ENCODE results near the gene UPK3A. TPM values are rescaled to one million over a fixed set of nuclear protein-coding genes. Genes with fewer than 3 reads are reported as not detected.
"Not testable (repeated sequence)": the region's sequence is repeated elsewhere in the genome, so short reads cannot be mapped to it uniquely, and the experiment has no call there.

UPK3A gene
- total RNA-seq, 4 donors from 2014 or later: not detected

- Histone ChIP-seq H3K27me3 (no peaks in the 10 kb centered on the region), H3K4me3 (no peak overlapping the region), H3K9me3 (no peaks in the 10 kb centered on the region), H3K27ac (no peak overlapping the region), H3K36me3 (no peaks in the 10 kb centered on the region), H3K4me1 (peaks cover 0 to 2% (median 0%) of the 10 kb centered on the region in 3 donors)
- TF ChIP-seq CTCF (IDR thresholded peaks at IDR 0.05): no peak
- TF ChIP-seq POLR2A (IDR thresholded peaks at IDR 0.05): no peak
- no peak for TF ChIP-seq POLR2AphosphoS5 (IDR thresholded peaks at IDR 0.05)
- TF ChIP-seq EP300 (IDR thresholded peaks at IDR 0.05): no peak
- no peak for ATAC-seq
- 49 to 60% methylated on average over 1 to 7 of the region's 8 CpGs for WGBS, 2 donors (ENCODE audit: low coverage in 1 of 2)
Measured at GRCh38 chr22:45251825-45252224, 32.9 kb upstream of the UPK3A start.

- WGBS, 2 donors (ENCODE audit: low coverage in 1 of 2): 82 to 87% methylated on average over 3 to 6 of the region's 10 CpGs
- Histone ChIP-seq H3K4me3 (no peak overlapping the region), H3K9me3 (no peaks in the 10 kb centered on the region), H3K27ac (no peak overlapping the region), H3K4me1 (no peaks in the 10 kb centered on the region), H3K27me3 (no peaks in the 10 kb centered on the region), H3K36me3 (no peaks in the 10 kb centered on the region)
- no peak for TF ChIP-seq POLR2AphosphoS5 (IDR thresholded peaks at IDR 0.05)
- TF ChIP-seq CTCF (IDR thresholded peaks at IDR 0.05): no peak
- no peak for TF ChIP-seq POLR2A (IDR thresholded peaks at IDR 0.05)
- TF ChIP-seq EP300 (IDR thresholded peaks at IDR 0.05): no peak
- ATAC-seq: no peak
Measured at GRCh38 chr22:45253039-45253641, 31.6 kb upstream of the UPK3A start.

- no peak for ATAC-seq
- Histone ChIP-seq H3K27ac (no peak overlapping the region), H3K9me3 (no peaks in the 10 kb centered on the region), H3K4me3 (no peak overlapping the region), H3K36me3 (no peaks in the 10 kb centered on the region), H3K27me3 (no peaks in the 10 kb centered on the region), H3K4me1 (no peaks in the 10 kb centered on the region)
- TF ChIP-seq CTCF (IDR thresholded peaks at IDR 0.05): no peak
- no peak for TF ChIP-seq POLR2A (IDR thresholded peaks at IDR 0.05)
- no peak for TF ChIP-seq EP300 (IDR thresholded peaks at IDR 0.05)
- no peak for TF ChIP-seq POLR2AphosphoS5 (IDR thresholded peaks at IDR 0.05)
- 85% methylated on average over 7 of the region's 7 CpGs; no CpG with 5 or more reads in 1 of the 2 donors for WGBS, 2 donors (ENCODE audit: low coverage in 1 of 2)
Measured at GRCh38 chr22:45254388-45254787, 30.4 kb upstream of the UPK3A start.

DNA sequence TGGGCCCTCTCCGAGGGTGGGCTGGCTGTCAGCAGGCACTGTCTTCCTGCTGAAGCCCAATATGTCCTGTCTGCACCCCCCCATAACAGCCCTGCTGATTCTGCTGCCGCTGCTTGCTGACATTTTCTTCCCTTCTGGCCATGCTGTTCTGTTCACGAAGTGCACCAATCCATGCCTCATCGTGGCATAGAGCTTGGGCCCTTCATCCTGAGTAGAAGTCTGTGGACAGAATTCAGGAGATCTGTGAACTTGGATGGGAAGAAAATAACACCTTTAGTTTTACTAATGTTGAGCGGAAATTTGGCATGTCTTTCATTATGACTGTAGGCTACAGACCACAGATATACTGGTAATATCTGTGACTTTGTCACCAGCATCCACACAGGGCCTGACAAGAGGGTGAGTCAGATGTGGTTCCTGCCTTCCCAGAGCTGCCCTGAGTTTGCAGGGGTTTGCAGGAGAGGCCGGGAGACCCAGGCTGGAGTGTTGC lies 29.9 kb upstream of the UPK3A start:
- no peak for ATAC-seq
- H3K4me3 ChIP-seq: no peak overlapping the region
- no peaks in the 10 kb centered on the region for H3K27me3 ChIP-seq
- no peak for TF ChIP-seq EP300 (IDR thresholded peaks at IDR 0.05)
- TF ChIP-seq CTCF (IDR thresholded peaks at IDR 0.05): no peak
- TF ChIP-seq POLR2A (IDR thresholded peaks at IDR 0.05): no peak
- no peak for TF ChIP-seq POLR2AphosphoS5 (IDR thresholded peaks at IDR 0.05)
- H3K36me3 ChIP-seq: no peaks in the 10 kb centered on the region
- no peaks in the 10 kb centered on the region for H3K4me1 ChIP-seq
- H3K27ac ChIP-seq: no peak overlapping the region
- no CpG with 5 or more reads among the region's 6 CpGs for WGBS, 2 donors (ENCODE audit: low coverage in 1 of 2)
- H3K9me3 ChIP-seq: no peaks in the 10 kb centered on the region

GRCh38 chr22:45257941-45258340 lies 26.8 kb upstream of the UPK3A start:
- 88 to 100% methylated on average over 2 to 3 of the region's 4 CpGs for WGBS, 2 donors (ENCODE audit: low coverage in 1 of 2)

More at GRCh38 chr22:45257941-45258340, 26.8 kb upstream of the UPK3A start:
- H3K4me1 ChIP-seq, H3K9me3 ChIP-seq, H3K36me3 ChIP-seq, H3K27ac ChIP-seq, H3K27me3 ChIP-seq, ATAC-seq, H3K4me3 ChIP-seq: not testable (repeated sequence)

Measured in gastroesophageal sphincter (tissue), 4 donors.